ENCODE data around the gene KCNJ6. TPM values are rescaled to one million over a fixed set of nuclear protein-coding genes. Genes with fewer than 3 reads are reported as not detected.

Gene KCNJ6
- total RNA-seq, 1 donor from 2014 or later: 2.6 TPM

DNA sequence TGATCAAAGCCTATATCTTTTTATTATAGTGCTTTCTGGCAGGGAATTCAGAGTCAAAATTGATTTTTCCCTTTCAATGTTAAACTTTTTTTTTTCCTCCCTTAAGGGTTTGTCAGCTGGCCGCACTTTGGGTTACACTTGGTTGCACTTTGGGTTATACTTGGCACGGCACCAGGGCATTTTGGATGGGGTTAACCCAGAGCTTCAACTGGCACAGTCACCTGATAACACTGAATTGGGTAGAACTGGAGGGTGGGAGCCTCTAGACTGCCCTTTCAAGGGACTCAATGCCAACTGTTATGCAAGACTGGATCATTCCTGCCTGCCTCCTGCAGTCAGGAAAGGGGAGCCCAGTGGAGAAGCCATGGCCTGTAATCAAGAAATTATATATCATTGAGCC is 211.5 kb downstream of the KCNJ6 start:
- Mint-ChIP-seq H3K27ac (ENCODE audit: unreplicated experiment) (no peak overlapping the region), H3K27me3 (ENCODE audit: low read depth, unreplicated experiment) (peaks cover 2% of the 10 kb centered on the region), H3K9me3 (ENCODE audit: unreplicated experiment) (no peaks in the 10 kb centered on the region), H3K4me3 (ENCODE audit: unreplicated experiment) (no peak overlapping the region), H3K4me1 (ENCODE audit: low read depth, unreplicated experiment) (no peaks in the 10 kb centered on the region), H3K36me3 (ENCODE audit: low read depth, unreplicated experiment) (peaks cover 2% of the 10 kb centered on the region)
- Histone ChIP-seq H3K9me3 (ENCODE audit: insufficient read depth, low read depth, low read length) (no peaks in the 10 kb centered on the region), H3K4me2 (ENCODE audit: low read length) (no peak overlapping the region), H3K27me3 (ENCODE audit: insufficient read depth, low read length) (peaks cover 9% of the 10 kb centered on the region), H3K36me3 (ENCODE audit: insufficient read depth, low read length) (no peaks in the 10 kb centered on the region), H3K27ac (ENCODE audit: low read depth, low read length) (no peak overlapping the region), H3K9ac (ENCODE audit: low read length) (no peak overlapping the region), H4K20me1 (ENCODE audit: insufficient read depth, low read length) (no peaks in the 10 kb centered on the region), H2AFZ (ENCODE audit: low read depth, low read length) (no peak overlapping the region), H3K79me2 (ENCODE audit: insufficient read depth, low read length) (no peaks in the 10 kb centered on the region), H3K4me3 (ENCODE audit: insufficient read depth, low read depth, low read length) (no peak overlapping the region), H3K4me1 (ENCODE audit: insufficient read depth, low read length) (no peaks in the 10 kb centered on the region)
- FAIRE-seq (no peak), DNase-seq (ENCODE audit: low read depth) (no peak)
- TF ChIP-seq, protein P1, sequence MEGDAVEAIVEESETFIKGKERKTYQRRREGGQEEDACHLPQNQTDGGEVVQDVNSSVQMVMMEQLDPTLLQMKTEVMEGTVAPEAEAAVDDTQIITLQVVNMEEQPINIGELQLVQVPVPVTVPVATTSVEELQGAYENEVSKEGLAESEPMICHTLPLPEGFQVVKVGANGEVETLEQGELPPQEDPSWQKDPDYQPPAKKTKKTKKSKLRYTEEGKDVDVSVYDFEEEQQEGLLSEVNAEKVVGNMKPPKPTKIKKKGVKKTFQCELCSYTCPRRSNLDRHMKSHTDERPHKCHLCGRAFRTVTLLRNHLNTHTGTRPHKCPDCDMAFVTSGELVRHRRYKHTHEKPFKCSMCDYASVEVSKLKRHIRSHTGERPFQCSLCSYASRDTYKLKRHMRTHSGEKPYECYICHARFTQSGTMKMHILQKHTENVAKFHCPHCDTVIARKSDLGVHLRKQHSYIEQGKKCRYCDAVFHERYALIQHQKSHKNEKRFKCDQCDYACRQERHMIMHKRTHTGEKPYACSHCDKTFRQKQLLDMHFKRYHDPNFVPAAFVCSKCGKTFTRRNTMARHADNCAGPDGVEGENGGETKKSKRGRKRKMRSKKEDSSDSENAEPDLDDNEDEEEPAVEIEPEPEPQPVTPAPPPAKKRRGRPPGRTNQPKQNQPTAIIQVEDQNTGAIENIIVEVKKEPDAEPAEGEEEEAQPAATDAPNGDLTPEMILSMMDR (IDR thresholded peaks at IDR 0.05; ENCODE audit: insufficient read depth, low read depth, low read length): no peak
- TF ChIP-seq EZH2 (IDR thresholded peaks at IDR 0.05; ENCODE audit: insufficient read depth, low read length): no peak

DNA sequence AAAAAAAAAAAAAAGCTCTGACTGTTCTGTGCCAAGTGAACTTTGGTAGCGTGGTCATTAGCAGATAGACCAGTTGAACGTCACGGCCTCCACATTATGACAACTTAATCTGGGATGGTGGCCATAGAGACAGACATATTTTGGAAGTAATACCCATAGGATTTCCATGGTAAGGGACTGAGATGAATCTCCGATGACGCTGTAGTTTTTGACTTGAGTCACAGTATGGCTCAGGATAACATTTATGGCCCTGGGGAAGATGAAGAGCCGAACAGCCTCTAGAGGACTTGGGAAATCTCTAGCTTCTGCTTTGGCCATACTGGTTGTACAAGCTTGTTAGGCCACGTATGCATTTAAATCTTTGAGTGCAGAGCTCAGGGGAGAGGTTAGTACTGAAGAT is 214.0 kb downstream of the KCNJ6 start:
- no peaks in the 10 kb centered on the region for H3K4me1 Mint-ChIP-seq (ENCODE audit: low read depth, unreplicated experiment)
- Histone ChIP-seq H3K27ac (ENCODE audit: low read depth, low read length) (no peak overlapping the region), H3K79me2 (ENCODE audit: insufficient read depth, low read length) (no peaks in the 10 kb centered on the region), H3K27me3 (ENCODE audit: insufficient read depth, low read length) (peaks cover 9% of the 10 kb centered on the region), H3K36me3 (ENCODE audit: insufficient read depth, low read length) (no peaks in the 10 kb centered on the region), H3K9ac (ENCODE audit: low read length) (no peak overlapping the region), H3K9me3 (ENCODE audit: insufficient read depth, low read depth, low read length) (no peaks in the 10 kb centered on the region), H3K4me3 (ENCODE audit: insufficient read depth, low read depth, low read length) (no peak overlapping the region), H4K20me1 (ENCODE audit: insufficient read depth, low read length) (no peaks in the 10 kb centered on the region), H3K4me1 (ENCODE audit: insufficient read depth, low read length) (no peaks in the 10 kb centered on the region), H3K4me2 (ENCODE audit: low read length) (no peak overlapping the region), H2AFZ (ENCODE audit: low read depth, low read length) (no peak overlapping the region)
- DNase-seq (ENCODE audit: low read depth) (no peak), FAIRE-seq (no peak)
- no peak overlapping the region for H3K4me3 Mint-ChIP-seq (ENCODE audit: unreplicated experiment)
- TF ChIP-seq, protein P1 (IDR thresholded peaks at IDR 0.05; ENCODE audit: insufficient read depth, low read depth, low read length): no peak
- TF ChIP-seq EZH2 (IDR thresholded peaks at IDR 0.05; ENCODE audit: insufficient read depth, low read length): no peak
- peaks cover under 1% of the 10 kb centered on the region for H3K36me3 Mint-ChIP-seq (ENCODE audit: low read depth, unreplicated experiment)
- H3K9me3 Mint-ChIP-seq (ENCODE audit: unreplicated experiment): no peaks in the 10 kb centered on the region
- peaks cover 4% of the 10 kb centered on the region for H3K27me3 Mint-ChIP-seq (ENCODE audit: low read depth, unreplicated experiment)
- H3K27ac Mint-ChIP-seq (ENCODE audit: unreplicated experiment): no peak overlapping the region

DNA sequence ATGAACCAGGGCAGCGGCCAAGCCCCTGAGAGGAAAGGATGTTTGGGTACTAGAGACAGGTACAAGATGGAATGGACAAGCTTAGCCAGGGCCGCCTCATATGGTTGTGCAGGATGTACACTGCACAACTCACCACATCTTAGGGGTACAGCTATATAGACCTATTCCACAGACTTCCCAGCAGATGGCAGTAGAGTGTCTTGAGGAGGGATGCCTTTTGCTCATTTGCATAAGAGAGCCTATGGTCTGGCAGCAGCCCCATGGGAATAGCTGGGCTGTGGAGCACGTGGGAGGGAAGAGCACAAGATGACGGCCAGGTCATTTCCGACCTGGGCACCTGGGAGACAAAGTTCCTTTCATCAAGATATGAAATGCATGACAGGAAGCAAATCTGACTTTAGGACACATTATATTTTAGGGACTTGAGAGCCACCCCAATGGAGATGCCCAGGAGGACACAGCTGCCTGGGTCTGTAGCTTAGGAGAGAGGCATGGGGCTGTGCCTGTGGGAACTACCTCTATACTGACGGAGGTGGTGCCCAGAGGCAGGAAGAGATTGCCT is 215.5 kb downstream of the KCNJ6 start:
- Histone ChIP-seq H3K4me1 (ENCODE audit: insufficient read depth, low read length) (no peaks in the 10 kb centered on the region), H3K27me3 (ENCODE audit: insufficient read depth, low read length) (peaks cover 13% of the 10 kb centered on the region), H3K4me2 (ENCODE audit: low read length) (no peak overlapping the region), H3K36me3 (ENCODE audit: insufficient read depth, low read length) (no peaks in the 10 kb centered on the region), H3K9ac (ENCODE audit: low read length) (no peak overlapping the region), H3K27ac (ENCODE audit: low read depth, low read length) (no peak overlapping the region), H2AFZ (ENCODE audit: low read depth, low read length) (no peak overlapping the region), H3K9me3 (ENCODE audit: insufficient read depth, low read depth, low read length) (no peaks in the 10 kb centered on the region), H3K79me2 (ENCODE audit: insufficient read depth, low read length) (no peaks in the 10 kb centered on the region), H4K20me1 (ENCODE audit: insufficient read depth, low read length) (no peaks in the 10 kb centered on the region), H3K4me3 (ENCODE audit: insufficient read depth, low read depth, low read length) (no peak overlapping the region)
- H3K27ac Mint-ChIP-seq (ENCODE audit: unreplicated experiment): no peak overlapping the region
- H3K36me3 Mint-ChIP-seq (ENCODE audit: low read depth, unreplicated experiment): peaks cover 4% of the 10 kb centered on the region
- DNase-seq (ENCODE audit: low read depth): peak; percentile 74
- no peak overlapping the region for H3K4me3 Mint-ChIP-seq (ENCODE audit: unreplicated experiment)
- H3K9me3 Mint-ChIP-seq (ENCODE audit: unreplicated experiment): no peaks in the 10 kb centered on the region
- peaks cover 8% of the 10 kb centered on the region for H3K27me3 Mint-ChIP-seq (ENCODE audit: low read depth, unreplicated experiment)
- H3K4me1 Mint-ChIP-seq (ENCODE audit: low read depth, unreplicated experiment): no peaks in the 10 kb centered on the region
- FAIRE-seq: peak; percentile 77
- TF ChIP-seq, protein P1 (IDR thresholded peaks at IDR 0.05; ENCODE audit: insufficient read depth, low read depth, low read length): peak; percentile 74
- no peak for TF ChIP-seq EZH2 (IDR thresholded peaks at IDR 0.05; ENCODE audit: insufficient read depth, low read length)

Measured in astrocyte (in vitro differentiated cells and primary cell).